Esophagus squamous epithelium (tissue), 5 donors: ENCODE measurements around the gene TCF7. TPM values are rescaled to one million over a fixed set of nuclear protein-coding genes. Genes with fewer than 3 reads are reported as not detected.

Experiments used
- DNase-seq: peaks from one replicate; lab custom pipeline; 2025; lab: John Stamatoyannopoulos, UW
- H3K27ac ChIP-seq, 4 donors: fragments of 200-600 bp; sonication (generic); one replicate each; pipeline ENCODE4 v1.5.1; 2016 to 2019; ENCODE audit warnings: mild to moderate bottlenecking in 1 of 4
- H3K27me3 ChIP-seq, 4 donors: fragments of 200-600 bp; sonication (generic); 1 replicate in 3 of 4; 2 replicates in 1 of 4; pipeline versions ENCODE4 v1.5.1 to v1.6.0; 2017 to 2021; ENCODE audit warnings: antibody characterized with exemption in 1 of 4
- H3K36me3 ChIP-seq, 3 donors: fragments of 200-600 bp; sonication (generic); one replicate each; pipeline ENCODE4 v1.5.1; 2016 to 2019
- H3K4me1 ChIP-seq, 3 donors: fragments of 200-600 bp; sonication (generic); one replicate each; pipeline ENCODE4 v1.5.1; 2017 to 2019
- H3K4me3 ChIP-seq, 4 donors: fragments of 200-600 bp; sonication (generic); 1 replicate in 3 of 4; 2 replicates in 1 of 4; pipeline ENCODE4 v1.5.1; 2016 to 2019; ENCODE audit warnings: mild to moderate bottlenecking in 2 of 4, moderate library complexity in 1 of 4
- H3K9me3 ChIP-seq, 3 donors: fragments of 200-600 bp; sonication (generic); one replicate each; pipeline ENCODE4 v1.5.1; 2016 to 2019
- POLR2A ChIP-seq, 4 donors: fragments of 450-650 bp; IDR thresholded peaks; one replicate each; pipeline ENCODE4 v1.6.1; 2017; ENCODE audit warnings: antibody characterized with exemption in 4 of 4, mild to moderate bottlenecking in 4 of 4, moderate library complexity in 3 of 4
- WGBS, 2 donors: methylation state at CpG; one replicate each; pipeline ENCODE4 v1.1.5; 2018; 5-methylcytosine and 5-hydroxymethylcytosine counted together
- intact Hi-C: fragments of 100-400 bp; cut with DNase I; formaldehyde crosslinking; loops from one replicate; pipeline ENCODE4 v1.15.0; 2022
- total RNA-seq, 4 donors: library from RNA; depleted of rRNA; stranded (reverse); fragments of >200 nt; gene quantifications; one replicate each; pipeline ENCODE4 v1.1.0, GENCODE V29; 2016
- TF ChIP-seq, protein P1 (sequence below), 6 experiments: fragments of 450-650 bp in 4 of 6; fragments of 200-600 bp in 2 of 6; sonication (generic) in 2 of 6; IDR thresholded peaks; one replicate each; pipeline ENCODE4 v1.5.1; 2016 to 2019; ENCODE audit warnings: antibody characterized with exemption in 6 of 6, mild to moderate bottlenecking in 4 of 6, moderate library complexity in 4 of 6
- donor health status: DM: yes; HTN: yes; CAD: no.

TCF7 gene
- total RNA-seq, 4 donors from 2014 or later, result 1.9 to 7.6 (median 2.8) TPM

DNA sequence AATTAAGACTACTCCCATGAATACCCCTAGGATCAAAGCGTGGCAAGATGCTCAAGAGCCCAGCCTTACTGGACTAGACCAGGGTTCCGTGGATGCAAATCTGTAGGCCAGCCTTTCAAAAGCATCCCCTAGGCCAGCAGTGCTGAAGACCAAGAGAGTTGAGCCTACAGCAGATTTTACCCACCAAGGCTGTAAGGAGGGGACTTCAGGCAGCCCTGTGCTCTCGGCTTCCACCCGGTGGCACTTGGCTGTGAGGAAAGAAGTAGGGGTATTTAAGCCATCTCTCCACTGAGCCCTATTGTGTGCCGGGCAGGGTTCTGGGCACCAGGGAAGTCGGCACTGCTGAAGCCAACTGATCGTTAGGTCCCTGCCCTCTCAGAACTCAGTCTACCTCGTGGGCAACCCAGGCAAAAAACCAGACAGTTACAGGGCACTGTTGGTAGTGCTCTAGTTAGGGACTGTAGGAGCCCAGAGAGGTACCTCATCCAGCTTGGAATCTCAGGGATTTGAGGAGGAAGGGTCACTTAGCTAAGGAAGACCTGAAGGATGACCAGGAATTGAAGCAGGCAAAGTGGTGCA is 25.5 kb downstream of the TCF7 start:
- H3K9me3 ChIP-seq, result no peaks in the 10 kb centered on the region
- H3K27ac ChIP-seq, result no peak overlapping the region
- no peak overlapping the region for H3K4me3 ChIP-seq
- WGBS, 2 donors, result 90 to 100% methylated on average over 1 to 6 of the region's 8 CpGs
- no peak for DNase-seq
- H3K4me1 ChIP-seq, result peaks cover 7 to 45% (median 10%) of the 10 kb centered on the region in 3 donors
- H3K36me3 ChIP-seq, result peaks cover 7 to 82% (median 22%) of the 10 kb centered on the region in 3 donors
- intact Hi-C loops, result loop anchor here (2.0 to 5.0 kb wide), 2 partner anchors 38 to 99 kb away; no protein-coding TSS in a partner anchor
- TF ChIP-seq, protein P1, sequence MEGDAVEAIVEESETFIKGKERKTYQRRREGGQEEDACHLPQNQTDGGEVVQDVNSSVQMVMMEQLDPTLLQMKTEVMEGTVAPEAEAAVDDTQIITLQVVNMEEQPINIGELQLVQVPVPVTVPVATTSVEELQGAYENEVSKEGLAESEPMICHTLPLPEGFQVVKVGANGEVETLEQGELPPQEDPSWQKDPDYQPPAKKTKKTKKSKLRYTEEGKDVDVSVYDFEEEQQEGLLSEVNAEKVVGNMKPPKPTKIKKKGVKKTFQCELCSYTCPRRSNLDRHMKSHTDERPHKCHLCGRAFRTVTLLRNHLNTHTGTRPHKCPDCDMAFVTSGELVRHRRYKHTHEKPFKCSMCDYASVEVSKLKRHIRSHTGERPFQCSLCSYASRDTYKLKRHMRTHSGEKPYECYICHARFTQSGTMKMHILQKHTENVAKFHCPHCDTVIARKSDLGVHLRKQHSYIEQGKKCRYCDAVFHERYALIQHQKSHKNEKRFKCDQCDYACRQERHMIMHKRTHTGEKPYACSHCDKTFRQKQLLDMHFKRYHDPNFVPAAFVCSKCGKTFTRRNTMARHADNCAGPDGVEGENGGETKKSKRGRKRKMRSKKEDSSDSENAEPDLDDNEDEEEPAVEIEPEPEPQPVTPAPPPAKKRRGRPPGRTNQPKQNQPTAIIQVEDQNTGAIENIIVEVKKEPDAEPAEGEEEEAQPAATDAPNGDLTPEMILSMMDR (IDR thresholded peaks at IDR 0.05), result no peak
- no peak for TF ChIP-seq POLR2A (IDR thresholded peaks at IDR 0.05)
- H3K27me3 ChIP-seq, result no peaks in the 10 kb centered on the region

DNA sequence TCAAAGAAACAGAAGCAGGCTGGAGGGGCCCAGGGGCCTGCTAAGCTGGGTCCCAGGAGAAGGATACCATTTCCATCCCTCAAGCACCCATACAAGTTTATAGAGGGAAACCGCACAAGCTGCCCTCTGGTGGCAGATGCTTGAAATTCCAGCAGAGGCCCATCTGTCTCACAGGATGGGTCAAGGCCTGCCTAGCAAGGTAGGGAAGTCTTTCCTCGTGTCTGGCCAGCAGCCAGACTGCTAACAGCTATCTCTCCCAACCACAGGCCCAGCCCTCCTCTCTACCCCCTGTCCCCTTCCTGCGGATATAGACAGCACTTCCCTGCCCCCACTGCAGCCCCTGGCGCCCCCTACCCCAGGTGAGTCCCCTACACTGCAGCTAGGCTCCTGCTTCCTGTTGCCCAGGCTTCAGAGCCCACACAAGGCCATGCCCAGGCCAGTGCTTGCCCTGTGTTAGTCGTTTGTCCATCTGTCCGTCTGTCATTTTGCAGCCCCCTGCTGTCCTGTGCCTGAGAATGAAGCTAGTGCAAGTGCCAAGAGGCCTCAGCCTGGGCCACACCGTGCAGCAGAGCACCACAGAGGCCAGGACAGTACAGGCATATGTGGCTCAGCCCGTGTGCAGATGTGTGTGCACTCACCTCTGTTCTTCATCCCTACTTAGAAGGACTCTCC is 26.2 kb downstream of the TCF7 start:
- peaks cover 7 to 50% (median 10%) of the 10 kb centered on the region in 3 donors for H3K4me1 ChIP-seq
- no peak overlapping the region for H3K4me3 ChIP-seq
- H3K36me3 ChIP-seq, result peaks cover 7 to 82% (median 22%) of the 10 kb centered on the region in 3 donors
- intact Hi-C loops, result no loop called here
- no peaks in the 10 kb centered on the region for H3K27me3 ChIP-seq
- H3K9me3 ChIP-seq, result no peaks in the 10 kb centered on the region
- H3K27ac ChIP-seq, result no peak overlapping the region
- WGBS, 2 donors, result 11 to 25% methylated on average over 3 to 7 of the region's 8 CpGs
- TF ChIP-seq, protein P1 (IDR thresholded peaks at IDR 0.05), result peak; percentile 37 to 86 (median 73)
- no peak for TF ChIP-seq POLR2A (IDR thresholded peaks at IDR 0.05)
- no peak for DNase-seq

DNA sequence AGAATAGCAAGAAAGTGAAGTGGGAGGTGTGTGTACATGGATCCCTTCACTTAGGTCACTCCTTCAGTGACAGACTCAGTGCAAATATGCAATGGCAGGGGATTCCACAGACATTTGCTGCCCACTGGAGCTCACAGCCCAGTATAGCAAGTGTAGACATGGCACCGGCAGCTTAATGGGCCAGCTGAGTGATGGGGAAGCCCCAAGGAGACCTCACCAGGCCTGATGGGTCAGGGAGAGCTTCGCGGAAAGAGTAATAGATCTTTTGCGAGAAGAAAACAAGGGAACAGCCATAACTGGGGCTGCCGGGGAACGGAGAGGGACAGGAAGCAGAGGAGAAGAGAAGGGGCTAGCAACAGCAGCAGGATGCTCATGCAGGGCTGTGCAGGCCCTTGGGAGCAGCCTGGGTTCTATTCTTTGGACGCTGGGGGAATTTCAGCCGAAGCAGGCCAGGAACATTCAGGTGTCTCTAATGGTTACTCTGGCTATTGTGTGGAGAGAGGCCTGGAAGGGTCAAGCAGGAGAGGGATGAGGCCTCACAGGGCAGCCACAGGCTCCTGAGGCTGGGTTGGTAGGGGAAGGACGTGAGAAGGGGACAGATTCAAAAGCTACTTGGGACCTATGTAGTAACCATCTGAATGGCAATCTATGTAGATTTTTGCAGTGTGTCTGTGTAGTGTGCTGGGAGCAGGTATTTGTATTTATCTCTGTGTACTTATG is 27.0 kb downstream of the TCF7 start:
- DNase-seq, result no peak
- no peak for TF ChIP-seq POLR2A (IDR thresholded peaks at IDR 0.05)
- TF ChIP-seq, protein P1 (IDR thresholded peaks at IDR 0.05), result no peak
- Histone ChIP-seq H3K27me3 (no peaks in the 10 kb centered on the region), H3K9me3 (no peaks in the 10 kb centered on the region), H3K4me1 (peaks cover 7 to 50% (median 10%) of the 10 kb centered on the region in 3 donors), H3K36me3 (peaks cover 7 to 82% (median 15%) of the 10 kb centered on the region in 3 donors), H3K27ac (no peak overlapping the region), H3K4me3 (no peak overlapping the region)
- intact Hi-C loops, result no loop called here
- 61 to 73% methylated on average over 9 of the region's 9 CpGs for WGBS, 2 donors

DNA sequence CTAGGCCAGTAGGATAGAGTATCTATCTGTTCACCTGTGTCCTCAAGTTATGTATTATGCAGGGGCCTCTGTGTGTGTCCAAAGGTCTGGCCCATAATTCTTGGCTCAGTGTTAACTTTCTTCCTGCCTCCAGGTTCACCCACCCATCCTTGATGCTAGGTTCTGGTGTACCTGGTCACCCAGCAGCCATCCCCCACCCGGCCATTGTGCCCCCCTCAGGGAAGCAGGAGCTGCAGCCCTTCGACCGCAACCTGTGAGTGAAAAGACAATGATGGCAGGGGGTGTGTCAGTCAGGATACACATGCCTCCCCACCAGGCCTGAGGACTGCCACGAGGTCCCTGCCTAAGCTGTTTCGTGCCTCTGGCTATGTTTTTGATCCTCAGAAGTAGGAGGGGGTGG is 27.6 kb downstream of the TCF7 start:
- DNase-seq, result no peak
- intact Hi-C loops, result no loop called here
- 58 to 100% methylated on average over 1 to 2 of the region's 5 CpGs for WGBS, 2 donors

More for the DNA sequence above, 27.6 kb downstream of the TCF7 start:
- Histone ChIP-seq H3K27ac (no peak overlapping the region), H3K9me3 (no peaks in the 10 kb centered on the region), H3K27me3 (no peaks in the 10 kb centered on the region), H3K4me3 (no peak overlapping the region), H3K36me3 (peaks cover 7 to 82% (median 15%) of the 10 kb centered on the region in 3 donors), H3K4me1 (peaks cover 7 to 55% (median 14%) of the 10 kb centered on the region in 3 donors)
- TF ChIP-seq, protein P1 (IDR thresholded peaks at IDR 0.05), result no peak
- TF ChIP-seq POLR2A (IDR thresholded peaks at IDR 0.05), result no peak
